K562 (cell line): Measurements from ENCODE around the gene ACAP2. TPM values are rescaled to one million over a fixed set of nuclear protein-coding genes. Genes with fewer than 3 reads are reported as not detected.

Experiments used
- ATAC-seq: fragments of 200-7000 bp; cut with Tn5 transposase; 3 replicates; pipeline ENCODE4 v1.9.1; 2020; ENCODE audit warnings: moderate library complexity
- BruUV-seq: library from RNA; stranded (reverse); fragments of 400-500 nt; replicated peaks from 2 replicates; lab custom pipeline; 2021; lab: Mats Ljungman, UMichigan
- CTCF ChIA-PET: fragments of 300-600 bp; formaldehyde crosslinking; extraction: SDS; loops from one replicate; lab custom pipeline; 2021; ENCODE audit warnings: low intra/inter-chr PET ratio; lab: Yijun Ruan, JAX
- POLR2A ChIA-PET: fragments of 300-600, 350-650 bp; sonication (Branson Sonifier 250); formaldehyde crosslinking; extraction: SDS; loops from one replicate; lab custom pipeline; 2021; ENCODE audit warnings: antibody characterized with exemption, inconsistent platforms; lab: Yijun Ruan, JAX
- DNase-seq, 4 experiments: peaks; one replicate each; pipeline versions ENCODE4 v3.0.0 to v3.0.0-alpha.2; 2011 to 2018; ENCODE audit warnings: low spot score in 3 of 4, mixed read lengths in 3 of 4; ENCODE audit errors: extremely low read depth in 1 of 4
- FAIRE-seq: peaks from 2 replicates; lab custom pipeline; 2011; peaks lifted over from hg19 to GRCh38; lab: Jason Lieb, UNC
- H2AFZ ChIP-seq: 2 replicates; pipeline ENCODE4 v1.6.0; 2011; ENCODE audit warnings: low read depth, low read length, control low read depth, inconsistent platforms
- H3K27ac ChIP-seq: fragments of 200-600 bp; 3 replicates; pipeline ENCODE4 v1.8.0; 2011; ENCODE audit warnings: low read depth, mild to moderate bottlenecking, control low read depth, inconsistent platforms, low read length, moderate library complexity, mixed read lengths; ENCODE audit errors: extremely low read depth
- H3K27me3 ChIP-seq, 2 experiments: fragments of 300-600 bp in 1 of 2; 2 replicates in 1 of 2; 3 replicates in 1 of 2; pipeline versions ENCODE4 v1.6.0 to v1.8.0; 2011; ENCODE audit warnings: inconsistent platforms in 2 of 2, low read length in 2 of 2, mild to moderate bottlenecking in 1 of 2, mixed read lengths in 1 of 2, moderate library complexity in 1 of 2; ENCODE audit not compliant: control insufficient read depth in 2 of 2, insufficient read depth in 2 of 2
- H3K36me3 ChIP-seq: fragments of 300-600 bp; 3 replicates; pipeline ENCODE4 v1.8.0; 2011; ENCODE audit warnings: mild to moderate bottlenecking, low read length, inconsistent platforms; ENCODE audit not compliant: control insufficient read depth, insufficient read depth
- H3K4me1 ChIP-seq, 2 experiments: fragments of 200-600 bp in 1 of 2; replicated peaks in 1 of 2; 2 replicates in 1 of 2; 3 replicates in 1 of 2; pipeline versions ENCODE4 v1.5.1 to v1.8.0; 2011; ENCODE audit warnings: inconsistent platforms in 2 of 2, low read length in 2 of 2, mild to moderate bottlenecking in 1 of 2, mixed read lengths in 1 of 2, moderate library complexity in 1 of 2; ENCODE audit not compliant: control insufficient read depth in 2 of 2, insufficient read depth in 2 of 2
- H3K4me2 ChIP-seq: 2 replicates; pipeline ENCODE4 v1.6.1; 2011; ENCODE audit warnings: low read length, control low read depth, inconsistent platforms, mixed read lengths; ENCODE audit not compliant: insufficient read depth
- H3K4me3 ChIP-seq: fragments of 200-600 bp; sonication (generic), shearing (Covaris generic); 2 replicates; pipeline ENCODE4 v1.5.1; 2016; ENCODE audit warnings: control low read depth, inconsistent platforms
- H3K79me2 ChIP-seq: fragments of 200-600 bp; 3 replicates; pipeline ENCODE4 v1.8.0; 2011; ENCODE audit warnings: low read length, inconsistent platforms; ENCODE audit not compliant: control insufficient read depth, insufficient read depth
- H3K9ac ChIP-seq, 2 experiments: 2 replicates each; pipeline versions ENCODE4 v1.6.0 to v1.6.1; 2011; ENCODE audit warnings: low read depth in 2 of 2, low read length in 2 of 2, control low read depth in 1 of 2, inconsistent platforms in 1 of 2, mild to moderate bottlenecking in 1 of 2, mixed read lengths in 1 of 2; ENCODE audit not compliant: insufficient read depth in 1 of 2
- H3K9me1 ChIP-seq: one replicate; pipeline ENCODE4 v1.6.0; 2011; ENCODE audit warnings: inconsistent platforms, mild to moderate bottlenecking, low read length, moderate library complexity; ENCODE audit not compliant: control insufficient read depth, insufficient read depth
- H3K9me3 ChIP-seq: replicated peaks from 2 replicates; pipeline ENCODE4 v1.5.1; 2011; ENCODE audit warnings: low read depth, low read length, inconsistent platforms; ENCODE audit not compliant: control insufficient read depth, insufficient read depth
- H4K20me1 ChIP-seq: replicated peaks from 2 replicates; pipeline ENCODE4 v1.6.1; 2011; ENCODE audit warnings: low read length, inconsistent platforms, mixed read lengths; ENCODE audit not compliant: control insufficient read depth, insufficient read depth
- BACH1 ChIP-seq: fragments of 200-800 bp; sonication (Bioruptor generic); IDR thresholded peaks from 2 replicates; pipeline ENCODE4 v1.6.1; 2016; ENCODE audit warnings: missing genetic modification characterization, missing compliant biosample characterization
- CCAR2 ChIP-seq: fragments of 200-400 bp; formaldehyde crosslinking; IDR thresholded peaks from 2 replicates; pipeline ENCODE4 v1.6.1; 2017; ENCODE audit warnings: mild to moderate bottlenecking, low read depth, low read length
- CHCHD3 ChIP-seq: fragments of 250-450 bp; sonication (Bioruptor Pico); IDR thresholded peaks from 2 replicates; pipeline ENCODE4 v2.1.2; 2022; ENCODE audit warnings: mild to moderate bottlenecking
- CHD4 ChIP-seq: fragments of 200-600 bp; sonication (generic); IDR thresholded peaks from 3 replicates; pipeline ENCODE4 v1.6.1; 2012; ENCODE audit warnings: low read depth, mild to moderate bottlenecking, mixed read lengths, low read length, inconsistent platforms; ENCODE audit not compliant: insufficient read depth, insufficient replicate concordance, poor library complexity, severe bottlenecking
- FUS ChIP-seq: fragments of 200-400 bp; formaldehyde crosslinking; optimal IDR thresholded peaks from 2 replicates; pipeline ENCODE3; 2017; ENCODE audit warnings: low read depth, low read length
- HEY1 ChIP-seq: fragments of 250-450 bp; sonication (Bioruptor Pico); IDR thresholded peaks from 2 replicates; pipeline ENCODE4 v1.5.0; 2020; ENCODE audit warnings: mild to moderate bottlenecking, moderate library complexity, borderline replicate concordance
- HNRNPUL1 ChIP-seq: fragments of 200-400 bp; formaldehyde crosslinking; IDR thresholded peaks from 2 replicates; pipeline ENCODE4 v1.6.1; 2017; ENCODE audit warnings: low read length
- MTA1 ChIP-seq: fragments of 450-650 bp; IDR thresholded peaks from 2 replicates; pipeline ENCODE4 v1.6.1; 2017; ENCODE audit warnings: borderline replicate concordance
- SIN3A ChIP-seq, 2 experiments: fragments of 150-350 bp in 1 of 2; IDR thresholded peaks; 2 replicates each; pipeline ENCODE4 v1.6.1; 2011 to 2016; ENCODE audit warnings: borderline replicate concordance in 2 of 2, low read depth in 2 of 2, low read length in 2 of 2, mild to moderate bottlenecking in 2 of 2, moderate library complexity in 2 of 2; ENCODE audit not compliant: control insufficient read depth in 1 of 2
- SLC30A9 ChIP-seq: fragments of 250-450 bp; sonication (Bioruptor Pico); IDR thresholded peaks from 2 replicates; pipeline ENCODE4 v1.8.0; 2022; ENCODE audit warnings: mild to moderate bottlenecking, moderate library complexity
- TBL1XR1 ChIP-seq, 2 experiments: IDR thresholded peaks; 2 replicates each; pipeline ENCODE4 v1.6.1; 2012; ENCODE audit warnings: improper control_type of control experiment in 2 of 2, low read length in 2 of 2, mild to moderate bottlenecking in 1 of 2
- YBX1 ChIP-seq: fragments of 450-650 bp; IDR thresholded peaks from 2 replicates; pipeline ENCODE4 v1.7.1; 2016; ENCODE audit warnings: mild to moderate bottlenecking
- ZBTB17 ChIP-seq: fragments of 450-650 bp; formaldehyde crosslinking; IDR thresholded peaks from 2 replicates; pipeline ENCODE4 v1.4.0; 2020; ENCODE audit warnings: mild to moderate bottlenecking
- ZNF347 ChIP-seq: fragments of 450-650 bp; formaldehyde crosslinking; IDR thresholded peaks from 2 replicates; pipeline ENCODE4 v1.4.0; 2020; ENCODE audit warnings: low read depth, mild to moderate bottlenecking, moderate library complexity
- WGBS: fragments of 100-300 bp; shearing (Covaris generic); methylation state at CpG from one replicate; pipeline ENCODE4 v1.1.6; 2016; ENCODE audit warnings: low coverage, mixed read lengths; ENCODE audit not compliant: insufficient coverage; ENCODE audit errors: missing lambda C conversion rate; 5-methylcytosine and 5-hydroxymethylcytosine counted together
- in situ Hi-C: fragments of 300-500 bp; cut with MboI; formaldehyde crosslinking; loops from 4 replicates; pipeline ENCODE4 v1.15.0; 2018; ENCODE audit warnings: inconsistent platforms, mixed read lengths
- intact Hi-C: fragments of 100-400 bp; cut with micrococcal nuclease; formaldehyde crosslinking; loops from 2 replicates; pipeline ENCODE4 v1.14.2; 2022
- polyA plus RNA-seq, 8 experiments: library from polyadenylated mRNA; depleted of rRNA in 4 of 8; stranded (reverse) in 5 of 8; unstranded in 3 of 8; fragments of >200 nt; fragmentation: Nextera tagmentation in 2 of 8; fragmentation: Illumina TruSeq in 1 of 8; extraction: Ambion mirVana in 2 of 8; extraction: Trizol in 1 of 8; gene quantifications; 2 replicates each; pipeline versions ENCODE4 v1.2.1 to v1.2.3, GENCODE V29; 2011 to 2014; ENCODE audit warnings: inconsistent platforms in 1 of 8, missing spikeins in 1 of 8
- total RNA-seq, 7 experiments: library from RNA; depleted of rRNA in 6 of 7; stranded (reverse); fragments of >200 nt in 6 of 7; fragmentation: Illumina TruSeq in 2 of 7; extraction: Trizol in 2 of 7; gene quantifications; 2 replicates each; pipeline versions ENCODE4 v1.2.1 to v1.2.3, GENCODE V29; 2011 to 2021; ENCODE audit warnings: low replicate concordance in 1 of 7
- TF ChIP-seq, protein P1 (sequence below): fragments of 250-450 bp; sonication (Bioruptor Pico); IDR thresholded peaks from 2 replicates; pipeline ENCODE4 v1.4.0; 2020; ENCODE audit warnings: borderline replicate concordance

Gene ACAP2
- total and polyA plus RNA-seq, 9 of the 15 experiments (the other 6 are each of a cell fraction or from before 2014, with no cell fraction given): 10.6 to 52.7 (median 34.4) TPM

DNA sequence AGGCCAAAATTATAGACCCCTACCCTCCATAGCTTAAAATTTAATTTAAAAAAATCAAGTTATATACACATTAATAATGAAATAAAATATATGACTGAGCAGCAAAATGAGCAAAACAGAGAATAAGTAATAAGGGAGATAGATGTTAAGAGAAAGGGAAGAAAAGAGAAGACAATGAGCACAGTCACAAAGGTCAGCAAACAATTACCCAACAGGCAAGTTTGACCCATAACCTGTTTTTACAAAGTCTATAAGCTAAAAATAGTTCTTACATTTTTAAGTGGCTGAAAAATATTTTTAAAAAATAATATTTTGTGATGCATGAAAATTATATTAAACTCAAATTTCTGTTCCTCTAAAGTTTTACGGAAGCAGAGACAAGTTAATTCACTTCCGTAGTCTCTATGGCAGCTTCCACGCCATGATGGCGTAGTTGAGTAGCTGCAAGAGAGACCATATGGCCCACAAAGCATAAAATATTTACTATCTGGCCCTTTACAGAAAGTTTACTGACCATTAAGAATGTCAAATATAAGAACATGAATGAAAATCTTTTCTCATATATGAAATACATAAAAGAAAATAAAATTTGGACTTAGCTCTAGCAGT is 47.5 kb downstream of the ACAP2 start:
- ATAC-seq (no peak), DNase-seq (no peak)
- Histone ChIP-seq H3K4me2 (no peak overlapping the region), H2AFZ (no peak overlapping the region)
- in situ Hi-C loops: no loop called here
- WGBS: 99% methylated on average over 4 of the region's 4 CpGs
- POLR2A ChIA-PET: interaction anchor here (0.8 kb wide), 1 partner anchor 14 kb away, joined by 3 read pairs; no protein-coding TSS in a partner anchor
- no peak for TF ChIP-seq CHD4
- TF ChIP-seq, all 486 proteins: peak for 0
- Histone ChIP-seq H3K4me3 (no peak overlapping the region), H3K27ac (no peak overlapping the region), H3K9me3 (no peaks in the 10 kb centered on the region), H3K9me1 (no peaks in the 10 kb centered on the region), H3K4me1 (peaks cover 0 to 5% of the 10 kb centered on the region in 2 experiments; a peak in 2 of 5 replicates), H3K79me2 (peaks cover 61% of the 10 kb centered on the region), H4K20me1 (no peaks in the 10 kb centered on the region), H3K9ac (no peak overlapping the region), H3K27me3 (no peaks in the 10 kb centered on the region), H3K36me3 (peaks cover 2% of the 10 kb centered on the region; the same call in 1 of the 3 replicates)
- intact Hi-C loops: no loop called here
- CTCF ChIA-PET: no interaction called here
- no peak for FAIRE-seq
- BruUV-seq: no TSS peak

DNA sequence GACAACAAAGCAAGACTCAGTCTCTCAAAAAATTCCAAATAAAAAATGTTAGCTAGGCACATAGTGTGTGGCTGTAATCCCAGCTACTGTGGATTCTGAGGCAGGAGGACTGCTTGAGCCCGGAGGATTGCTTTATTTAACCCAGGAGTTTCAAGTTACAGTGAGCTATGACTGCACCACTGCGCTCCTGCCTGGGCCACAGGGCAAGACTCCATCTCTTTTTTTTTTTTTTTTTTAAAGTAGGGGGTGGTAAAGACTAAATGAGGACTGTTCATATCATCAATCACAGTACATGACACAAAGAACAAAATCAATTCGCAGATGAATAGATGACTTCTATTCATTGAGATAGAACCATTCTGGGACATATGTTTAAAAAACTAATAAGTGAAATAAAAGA is 48.1 kb downstream of the ACAP2 start:
- Histone ChIP-seq H3K79me2 (peaks cover 56% of the 10 kb centered on the region), H3K4me1 (peaks cover 0 to 5% of the 10 kb centered on the region in 2 experiments; a peak in 1 of 5 replicates), H3K36me3 (peaks cover 2% of the 10 kb centered on the region; the same call in 1 of the 3 replicates), H3K4me2 (no peak overlapping the region), H3K9ac (no peak overlapping the region), H3K9me3 (no peaks in the 10 kb centered on the region), H3K4me3 (no peak overlapping the region), H4K20me1 (no peaks in the 10 kb centered on the region), H3K9me1 (no peaks in the 10 kb centered on the region), H3K27ac (no peak overlapping the region), H2AFZ (no peak overlapping the region), H3K27me3 (no peaks in the 10 kb centered on the region)
- ATAC-seq (no peak; the same call in 2 of the 3 replicates), FAIRE-seq (no peak), DNase-seq (no peak)
- no TSS peak for BruUV-seq
- CTCF ChIA-PET: no interaction called here
- in situ Hi-C loops: no loop called here
- WGBS: 61% methylated on average over 3 of the region's 3 CpGs
- intact Hi-C loops: no loop called here
- POLR2A ChIA-PET: no interaction called here
- TF ChIP-seq FUS: no peak
- TF ChIP-seq, protein P1, sequence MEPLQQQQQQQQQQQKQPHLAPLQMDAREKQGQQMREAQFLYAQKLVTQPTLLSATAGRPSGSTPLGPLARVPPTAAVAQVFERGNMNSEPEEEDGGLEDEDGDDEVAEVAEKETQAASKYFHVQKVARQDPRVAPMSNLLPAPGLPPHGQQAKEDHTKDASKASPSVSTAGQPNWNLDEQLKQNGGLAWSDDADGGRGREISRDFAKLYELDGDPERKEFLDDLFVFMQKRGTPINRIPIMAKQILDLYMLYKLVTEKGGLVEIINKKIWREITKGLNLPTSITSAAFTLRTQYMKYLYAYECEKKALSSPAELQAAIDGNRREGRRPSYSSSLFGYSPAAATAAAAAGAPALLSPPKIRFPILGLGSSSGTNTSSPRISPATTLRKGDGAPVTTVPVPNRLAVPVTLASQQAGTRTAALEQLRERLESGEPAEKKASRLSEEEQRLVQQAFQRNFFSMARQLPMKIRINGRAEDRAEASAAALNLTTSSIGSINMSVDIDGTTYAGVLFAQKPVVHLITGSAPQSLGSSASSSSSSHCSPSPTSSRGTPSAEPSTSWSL (CRISPR knock-in tag): no peak
- no peak for TF ChIP-seq CHD4
- TF ChIP-seq ZNF347 (CRISPR knock-in tag): no peak
- no peak for TF ChIP-seq YBX1
- TF ChIP-seq HEY1 (CRISPR knock-in tag): no peak
- no peak for TF ChIP-seq BACH1 (tag)
- TF ChIP-seq CHCHD3 (CRISPR knock-in tag): no peak
- TF ChIP-seq SLC30A9 (CRISPR knock-in tag): no peak
- no peak for TF ChIP-seq SIN3A (IDR thresholded peaks at IDR 0.05; ENCODE audit: borderline replicate concordance in 2 of 2, control insufficient read depth in 1 of 2, low read depth in 2 of 2, low read length in 2 of 2)
- TF ChIP-seq TBL1XR1 (IDR thresholded peaks at IDR 0.05; ENCODE audit: low read length in 2 of 2): no peak
- no peak for TF ChIP-seq ZBTB17 (CRISPR knock-in tag)
- no peak for TF ChIP-seq HNRNPUL1
- no peak for TF ChIP-seq MTA1
- TF ChIP-seq CCAR2: no peak
